ENCODE measurements around the gene FOXP1. TPM values are rescaled to one million over a fixed set of nuclear protein-coding genes. Genes with fewer than 3 reads are reported as not detected.

Gene FOXP1
- total and polyA plus RNA-seq, 2 experiments from 2014 or later, result 37.4 to 59.9 TPM

- in situ Hi-C loops (cut with MboI), result no loop called here
- no peak overlapping the region for H2AFZ ChIP-seq
- no peak overlapping the region for H3K9ac ChIP-seq
- H3K27ac ChIP-seq, result no peak overlapping the region
- H3K9me3 ChIP-seq (ENCODE audit: low read depth), result no peaks in the 10 kb centered on the region
- no peaks in the 10 kb centered on the region for H3K36me3 ChIP-seq (ENCODE audit: low read depth)
- peaks cover 64% of the 10 kb centered on the region for H3K79me2 ChIP-seq (ENCODE audit: insufficient read depth)
- H3K4me3 ChIP-seq, result no peak overlapping the region
- no peak for DNase-seq
- H4K20me1 ChIP-seq (ENCODE audit: insufficient read depth), result no peaks in the 10 kb centered on the region
- WGBS, 2 experiments (ENCODE audit: low coverage in 1 of 2, low lambda C conversion rate in 2 of 2, missing lambda C conversion rate in 2 of 2), result 72 to 75% methylated on average over 3 of the region's 3 CpGs
- H3K27me3 ChIP-seq (replicated peaks; ENCODE audit: insufficient read depth), result no peaks in the 10 kb centered on the region
- H3K4me1 ChIP-seq (ENCODE audit: insufficient read depth), result no peaks in the 10 kb centered on the region
- no peaks in the 10 kb centered on the region for H3K9me2 ChIP-seq (ENCODE audit: insufficient read depth)
- no peak overlapping the region for H3K4me2 ChIP-seq (ENCODE audit: unreplicated experiment)
- TF ChIP-seq EZH2phosphoT487 (IDR thresholded peaks at IDR 0.05; ENCODE audit: insufficient read depth, low read depth) (no peak), EZH2 (IDR thresholded peaks at IDR 0.05; ENCODE audit: insufficient read depth, poor library complexity, severe bottlenecking) (no peak)
- H3F3A ChIP-seq (ENCODE audit: insufficient read depth), result no peaks in the 10 kb centered on the region
Observed at GRCh38 chr3:71413572-71413971, 170.0 kb downstream of the FOXP1 start.

DNA sequence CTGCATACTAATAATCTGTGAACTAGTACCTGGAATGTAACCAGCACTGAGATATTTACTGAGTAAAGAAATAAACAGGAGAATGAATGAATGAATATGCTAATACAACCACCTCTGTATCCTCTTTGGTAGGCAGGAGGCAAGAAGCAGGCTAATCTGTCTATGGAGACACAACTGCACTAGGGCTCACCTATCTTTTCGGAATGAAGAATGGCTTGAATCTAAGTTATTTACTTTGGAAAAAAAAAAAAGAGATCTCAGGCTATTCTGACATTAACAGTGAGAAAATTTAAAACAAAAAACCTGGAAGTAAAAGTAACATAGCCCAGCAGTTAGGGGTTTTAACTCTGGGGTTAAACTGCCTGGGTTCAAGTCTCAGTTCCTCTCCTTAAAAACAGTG is 174.2 kb downstream of the FOXP1 start:
- no peak for TF ChIP-seq EZH2phosphoT487 (IDR thresholded peaks at IDR 0.05; ENCODE audit: insufficient read depth, low read depth)
- TF ChIP-seq EZH2 (IDR thresholded peaks at IDR 0.05; ENCODE audit: insufficient read depth, poor library complexity, severe bottlenecking), result no peak
- Histone ChIP-seq H3K79me2 (ENCODE audit: insufficient read depth) (peaks cover 54% of the 10 kb centered on the region), H3K9me3 (ENCODE audit: low read depth) (no peaks in the 10 kb centered on the region), H3K9me2 (ENCODE audit: insufficient read depth) (no peaks in the 10 kb centered on the region), H3K36me3 (ENCODE audit: low read depth) (no peaks in the 10 kb centered on the region), H3K27ac (no peak overlapping the region), H3K4me1 (ENCODE audit: insufficient read depth) (no peaks in the 10 kb centered on the region), H2AFZ (no peak overlapping the region), H3F3A (ENCODE audit: insufficient read depth) (no peaks in the 10 kb centered on the region), H3K4me3 (no peak overlapping the region), H3K9ac (no peak overlapping the region), H3K27me3 (replicated peaks; ENCODE audit: insufficient read depth) (no peaks in the 10 kb centered on the region), H4K20me1 (ENCODE audit: insufficient read depth) (no peaks in the 10 kb centered on the region), H3K4me2 (ENCODE audit: unreplicated experiment) (no peak overlapping the region)
- in situ Hi-C loops (cut with MboI), result no loop called here
- whole genome bisulfite sequencing, 2 experiments (ENCODE audit: low coverage in 1 of 2, low lambda C conversion rate in 2 of 2, missing lambda C conversion rate in 2 of 2), result 94 to 98% methylated on average over 1 of the region's 1 CpG
- DNase-seq, result no peak

- H3K27ac ChIP-seq, result no peak overlapping the region
- no peak overlapping the region for H2AFZ ChIP-seq
- in situ Hi-C loops (cut with MboI), result no loop called here
- H3K9me2 ChIP-seq (ENCODE audit: insufficient read depth), result no peaks in the 10 kb centered on the region
- WGBS, 2 experiments (ENCODE audit: low coverage in 1 of 2, low lambda C conversion rate in 2 of 2, missing lambda C conversion rate in 2 of 2), result 93 to 94% methylated on average over 2 of the region's 2 CpGs
- no peaks in the 10 kb centered on the region for H3K4me1 ChIP-seq (ENCODE audit: insufficient read depth)
- H3K4me3 ChIP-seq, result no peak overlapping the region
- H3F3A ChIP-seq (ENCODE audit: insufficient read depth), result no peaks in the 10 kb centered on the region
- no peak overlapping the region for H3K9ac ChIP-seq
- H3K79me2 ChIP-seq (ENCODE audit: insufficient read depth), result peaks cover 49% of the 10 kb centered on the region
- TF ChIP-seq EZH2 (IDR thresholded peaks at IDR 0.05; ENCODE audit: insufficient read depth, poor library complexity, severe bottlenecking) (no peak), EZH2phosphoT487 (IDR thresholded peaks at IDR 0.05; ENCODE audit: insufficient read depth, low read depth) (no peak)
- DNase-seq, result no peak
- no peaks in the 10 kb centered on the region for H3K27me3 ChIP-seq (replicated peaks; ENCODE audit: insufficient read depth)
- H3K4me2 ChIP-seq (ENCODE audit: unreplicated experiment), result no peak overlapping the region
- H3K36me3 ChIP-seq (ENCODE audit: low read depth), result no peaks in the 10 kb centered on the region
- H4K20me1 ChIP-seq (ENCODE audit: insufficient read depth), result no peaks in the 10 kb centered on the region
- H3K9me3 ChIP-seq (ENCODE audit: low read depth), result no peaks in the 10 kb centered on the region
Observed at GRCh38 chr3:71408903-71409302, 174.6 kb downstream of the FOXP1 start.

DNA sequence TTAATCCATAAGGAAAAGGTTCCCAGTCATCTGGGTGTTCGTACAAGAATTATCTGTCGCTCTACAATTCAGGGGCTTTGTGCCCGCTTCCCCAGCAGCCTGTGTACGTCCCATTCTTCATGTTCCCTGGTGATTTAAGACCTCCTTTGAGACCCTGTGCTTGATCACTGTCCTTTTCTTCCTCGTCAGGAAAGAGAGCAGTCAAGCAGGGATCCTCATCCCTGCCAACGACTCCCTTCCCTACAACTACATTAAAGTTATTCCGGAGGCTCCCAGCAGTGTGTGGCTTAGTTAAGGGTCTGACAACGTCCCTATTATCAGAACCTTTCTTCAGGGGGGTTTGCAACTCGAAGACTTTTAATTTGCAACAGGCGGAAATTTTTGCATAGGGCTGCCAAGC is 175.7 kb downstream of the FOXP1 start:
- Histone ChIP-seq H3K36me3 (ENCODE audit: low read depth) (no peaks in the 10 kb centered on the region), H4K20me1 (ENCODE audit: insufficient read depth) (no peaks in the 10 kb centered on the region), H3K27ac (no peak overlapping the region), H3K27me3 (replicated peaks; ENCODE audit: insufficient read depth) (no peaks in the 10 kb centered on the region), H3K9ac (no peak overlapping the region), H3F3A (ENCODE audit: insufficient read depth) (no peaks in the 10 kb centered on the region), H2AFZ (no peak overlapping the region), H3K9me2 (ENCODE audit: insufficient read depth) (no peaks in the 10 kb centered on the region), H3K4me1 (ENCODE audit: insufficient read depth) (no peaks in the 10 kb centered on the region), H3K4me2 (ENCODE audit: unreplicated experiment) (no peak overlapping the region), H3K79me2 (ENCODE audit: insufficient read depth) (peaks cover 40% of the 10 kb centered on the region), H3K4me3 (no peak overlapping the region), H3K9me3 (ENCODE audit: low read depth) (no peaks in the 10 kb centered on the region)
- 66% methylated on average over 10 of the region's 10 CpGs for WGBS, 2 experiments (ENCODE audit: low coverage in 1 of 2, low lambda C conversion rate in 2 of 2, missing lambda C conversion rate in 2 of 2)
- DNase-seq, result no peak
- no peak for TF ChIP-seq EZH2 (IDR thresholded peaks at IDR 0.05; ENCODE audit: insufficient read depth, poor library complexity, severe bottlenecking)
- no peak for TF ChIP-seq EZH2phosphoT487 (IDR thresholded peaks at IDR 0.05; ENCODE audit: insufficient read depth, low read depth)
- in situ Hi-C loops (cut with MboI), result no loop called here
